ENCODE data around the gene OR51A7.
"Not testable (repeated sequence)": the region's sequence is repeated elsewhere in the genome, so short reads cannot be mapped to it uniquely, and the experiment has no call there.

Gene OR51A7

GRCh38 chr11:4947505-4947904 lies 43.9 kb downstream of the OR51A7 start, which contains the start of gene OR51A4:
Gene OR51A4 (minus strand): TSS chr11:4947605. CDS start chr11:4947100, 505 bp downstream.
- TF ChIP-seq CTCF (IDR thresholded peaks at IDR 0.05; ENCODE audit: low read depth, low read length): no peak
- no peak for DNase-seq (ENCODE audit: extremely low read depth, low read depth)

GRCh38 chr11:4955613-4956012 lies 52.0 kb downstream of the OR51A7 start, which contains the start of gene OR51A2:
Gene OR51A2 (minus strand): TSS chr11:4955713. CDS start chr11:4955713, 0 bp downstream.
- DNase-seq (ENCODE audit: extremely low read depth, low read depth): not testable (repeated sequence)

- DNase-seq (ENCODE audit: extremely low read depth, low read depth): no peak
- TF ChIP-seq CTCF (IDR thresholded peaks at IDR 0.05; ENCODE audit: low read depth, low read length): no peak
Observed at GRCh38 chr11:4957396-4957795, 53.8 kb downstream of the OR51A7 start.
